ENCODE results near the gene ZBED3.

The ZBED3 gene

GRCh38 chr5:77073667-77074066 lies 13.4 kb downstream of the ZBED3 start:
- no peak for DNase-seq (ENCODE audit: low read depth, low spot score)
- H3K4me3 ChIP-seq (ENCODE audit: low read depth, low read length): no peak overlapping the region
- CTCF ChIA-PET: no interaction called here
- TF ChIP-seq CTCF (IDR thresholded peaks at IDR 0.05; ENCODE audit: insufficient read depth, low read length, missing control alignments): no peak
- POLR2A ChIA-PET: no interaction called here

GRCh38 chr5:77066823-77067442 lies 20.2 kb downstream of the ZBED3 start:
- ChIA-PET POLR2A (interaction anchor here (1.1 kb wide), 1 partner anchor 37 kb away, joined by 4 read pairs; the partner anchor contains the start of gene AGGF1), CTCF (interaction anchor here (1.1 to 3.6 kb wide), 2 partner anchors 11 to 51 kb away, joined by 3 to 49 read pairs; no protein-coding TSS in a partner anchor)
- TF ChIP-seq CTCF (IDR thresholded peaks at IDR 0.05; ENCODE audit: insufficient read depth, low read length, missing control alignments): no peak
- no peak for DNase-seq (ENCODE audit: low read depth, low spot score)
- H3K4me3 ChIP-seq (ENCODE audit: low read depth, low read length): no peak overlapping the region

- DNase-seq (ENCODE audit: low read depth, low spot score): no peak
- no peak for TF ChIP-seq CTCF (IDR thresholded peaks at IDR 0.05; ENCODE audit: insufficient read depth, low read length, missing control alignments)
- POLR2A ChIA-PET: no interaction called here
- no peak overlapping the region for H3K4me3 ChIP-seq (ENCODE audit: low read depth, low read length)
- CTCF ChIA-PET: interaction anchor here (1.1 to 3.6 kb wide), 2 partner anchors 12 to 50 kb away, joined by 3 to 49 read pairs; no protein-coding TSS in a partner anchor
Observed at GRCh38 chr5:77066184-77066583, 20.9 kb downstream of the ZBED3 start.

GRCh38 chr5:77065256-77065655 lies 21.8 kb downstream of the ZBED3 start:
- CTCF ChIA-PET: interaction anchor here (4.0 kb wide), 1 partner anchor 12 kb away, joined by 34 read pairs; no protein-coding TSS in a partner anchor
- POLR2A ChIA-PET: interaction anchor here (0.6 kb wide), 1 partner anchor 35 kb away, joined by 3 read pairs; the partner anchor contains the start of gene AGGF1
- H3K4me3 ChIP-seq (ENCODE audit: low read depth, low read length): no peak overlapping the region
- DNase-seq (ENCODE audit: low read depth, low spot score): no peak
- TF ChIP-seq CTCF (IDR thresholded peaks at IDR 0.05; ENCODE audit: insufficient read depth, low read length, missing control alignments): no peak

- POLR2A ChIA-PET: no interaction called here
- TF ChIP-seq CTCF (IDR thresholded peaks at IDR 0.05; ENCODE audit: insufficient read depth, low read length, missing control alignments): no peak
- CTCF ChIA-PET: interaction anchor here (1.5 to 4.0 kb wide), 2 partner anchors 13 to 14 kb away, joined by 3 to 34 read pairs; no protein-coding TSS in a partner anchor
- H3K4me3 ChIP-seq (ENCODE audit: low read depth, low read length): no peak overlapping the region
- no peak for DNase-seq (ENCODE audit: low read depth, low spot score)
Observed at GRCh38 chr5:77064040-77064439, 23.0 kb downstream of the ZBED3 start.

GRCh38 chr5:77046416-77047073 lies 40.5 kb downstream of the ZBED3 start:
- H3K4me3 ChIP-seq (ENCODE audit: low read depth, low read length): no peak overlapping the region
- ChIA-PET POLR2A (no interaction called here), CTCF (no interaction called here)
- DNase-seq (ENCODE audit: low read depth, low spot score): no peak
- TF ChIP-seq CTCF (IDR thresholded peaks at IDR 0.05; ENCODE audit: insufficient read depth, low read length, missing control alignments): no peak

Data from AG04449 (cell line).